Neutrophil (primary cell): ENCODE results near the gene HOXC12.

ENCODE experiments used
- H3K27ac ChIP-seq: fragments of 200-600 bp; sonication (generic); 2 replicates; pipeline ENCODE4 v1.5.1; 2016; ENCODE audit warnings: mild to moderate bottlenecking, moderate library complexity
- H3K27me3 ChIP-seq: fragments of 200-600 bp; sonication (generic); 2 replicates; pipeline ENCODE4 v1.6.0; 2016; ENCODE audit warnings: mild to moderate bottlenecking
- H3K36me3 ChIP-seq: fragments of 200-600 bp; sonication (generic); 2 replicates; pipeline ENCODE4 v1.5.1; 2017
- H3K4me1 ChIP-seq, 2 experiments: fragments of 200-600 bp in 1 of 2; sonication (generic) in 1 of 2; 1 replicate in 1 of 2; 2 replicates in 1 of 2; pipeline versions ENCODE4 v1.5.1 to v1.6.1; 2013 to 2016; ENCODE audit warnings: low read depth in 1 of 2, low read length in 1 of 2, mild to moderate bottlenecking in 1 of 2, moderate library complexity in 1 of 2; ENCODE audit not compliant: control insufficient read depth in 1 of 2, insufficient read depth in 1 of 2
- H3K4me3 ChIP-seq, 2 experiments: fragments of 200-600 bp in 1 of 2; sonication (generic) in 1 of 2; 1 replicate in 1 of 2; 2 replicates in 1 of 2; pipeline ENCODE4 v1.5.1; 2013 to 2016; ENCODE audit warnings: low read depth in 1 of 2, low read length in 1 of 2, mild to moderate bottlenecking in 1 of 2, moderate library complexity in 1 of 2
- H3K9me3 ChIP-seq: fragments of 200-600 bp; sonication (generic); 2 replicates; pipeline ENCODE4 v1.5.1; 2016
- TF ChIP-seq, protein P1 (sequence below): fragments of 200-600 bp; sonication (generic); IDR thresholded peaks from 2 replicates; pipeline ENCODE4 v1.5.1; 2016; ENCODE audit warnings: antibody characterized with exemption

HOXC12 gene

DNA sequence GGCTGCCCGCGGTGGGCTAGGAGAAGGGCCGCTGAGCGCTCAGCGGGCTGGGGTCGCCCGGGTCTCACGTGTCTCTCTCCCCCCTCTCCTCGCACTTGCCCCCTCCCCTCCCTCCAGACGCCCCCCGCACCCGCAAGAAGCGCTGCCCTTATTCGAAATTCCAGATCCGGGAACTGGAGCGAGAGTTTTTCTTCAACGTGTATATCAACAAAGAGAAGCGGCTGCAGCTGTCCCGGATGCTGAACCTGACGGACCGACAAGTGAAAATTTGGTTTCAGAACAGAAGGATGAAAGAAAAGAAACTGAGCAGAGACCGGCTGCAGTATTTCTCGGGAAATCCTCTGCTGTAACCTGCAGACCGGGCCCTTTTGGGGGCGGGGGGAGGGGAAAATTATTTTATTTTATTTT is 20.4 kb downstream of the HOXC12 start:
- no peaks in the 10 kb centered on the region for H3K36me3 ChIP-seq
- no peaks in the 10 kb centered on the region for H3K9me3 ChIP-seq
- peaks cover 100% of the 10 kb centered on the region for H3K27me3 ChIP-seq
- peaks cover 0 to 23% of the 10 kb centered on the region in 2 experiments for H3K4me1 ChIP-seq
- TF ChIP-seq, protein P1, sequence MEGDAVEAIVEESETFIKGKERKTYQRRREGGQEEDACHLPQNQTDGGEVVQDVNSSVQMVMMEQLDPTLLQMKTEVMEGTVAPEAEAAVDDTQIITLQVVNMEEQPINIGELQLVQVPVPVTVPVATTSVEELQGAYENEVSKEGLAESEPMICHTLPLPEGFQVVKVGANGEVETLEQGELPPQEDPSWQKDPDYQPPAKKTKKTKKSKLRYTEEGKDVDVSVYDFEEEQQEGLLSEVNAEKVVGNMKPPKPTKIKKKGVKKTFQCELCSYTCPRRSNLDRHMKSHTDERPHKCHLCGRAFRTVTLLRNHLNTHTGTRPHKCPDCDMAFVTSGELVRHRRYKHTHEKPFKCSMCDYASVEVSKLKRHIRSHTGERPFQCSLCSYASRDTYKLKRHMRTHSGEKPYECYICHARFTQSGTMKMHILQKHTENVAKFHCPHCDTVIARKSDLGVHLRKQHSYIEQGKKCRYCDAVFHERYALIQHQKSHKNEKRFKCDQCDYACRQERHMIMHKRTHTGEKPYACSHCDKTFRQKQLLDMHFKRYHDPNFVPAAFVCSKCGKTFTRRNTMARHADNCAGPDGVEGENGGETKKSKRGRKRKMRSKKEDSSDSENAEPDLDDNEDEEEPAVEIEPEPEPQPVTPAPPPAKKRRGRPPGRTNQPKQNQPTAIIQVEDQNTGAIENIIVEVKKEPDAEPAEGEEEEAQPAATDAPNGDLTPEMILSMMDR = no peak
- H3K4me3 ChIP-seq = no peak overlapping the region
- no peak overlapping the region for H3K27ac ChIP-seq

DNA sequence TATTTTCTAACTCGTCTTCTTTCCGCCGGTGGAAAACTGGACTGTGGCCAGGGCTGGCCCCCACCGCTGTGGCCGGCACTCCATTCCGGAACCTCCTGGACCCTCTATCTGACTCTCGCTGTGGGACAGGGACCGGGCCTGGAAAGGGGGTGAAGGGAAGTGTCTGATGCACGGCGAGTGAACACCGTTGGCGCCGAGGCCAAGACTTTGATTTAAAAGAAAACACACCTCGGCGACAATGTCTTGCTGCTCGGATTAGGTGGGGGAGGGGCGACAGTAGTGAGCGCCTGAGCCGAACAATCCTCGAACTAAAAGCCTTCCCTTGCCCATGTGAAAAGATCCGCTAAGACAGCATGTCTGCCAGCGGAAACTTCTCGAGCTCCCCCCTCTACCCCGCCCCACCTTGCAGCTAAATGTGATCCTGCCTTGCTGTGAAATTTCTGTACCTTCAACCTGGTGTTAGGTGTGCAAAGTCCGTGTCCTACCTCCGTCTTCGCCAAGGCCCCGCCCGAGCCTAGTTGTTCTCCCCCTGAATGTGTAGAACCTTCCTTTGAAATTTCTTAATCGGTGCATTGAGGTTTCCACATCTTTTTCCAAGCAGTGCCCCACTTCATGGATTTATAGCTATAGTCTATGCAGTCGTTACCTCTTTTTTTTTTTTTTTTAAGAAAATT is 20.9 kb downstream of the HOXC12 start:
- H3K27me3 ChIP-seq = peaks cover 100% of the 10 kb centered on the region
- TF ChIP-seq, protein P1 = no peak
- H3K4me3 ChIP-seq = no peak overlapping the region

DNA sequence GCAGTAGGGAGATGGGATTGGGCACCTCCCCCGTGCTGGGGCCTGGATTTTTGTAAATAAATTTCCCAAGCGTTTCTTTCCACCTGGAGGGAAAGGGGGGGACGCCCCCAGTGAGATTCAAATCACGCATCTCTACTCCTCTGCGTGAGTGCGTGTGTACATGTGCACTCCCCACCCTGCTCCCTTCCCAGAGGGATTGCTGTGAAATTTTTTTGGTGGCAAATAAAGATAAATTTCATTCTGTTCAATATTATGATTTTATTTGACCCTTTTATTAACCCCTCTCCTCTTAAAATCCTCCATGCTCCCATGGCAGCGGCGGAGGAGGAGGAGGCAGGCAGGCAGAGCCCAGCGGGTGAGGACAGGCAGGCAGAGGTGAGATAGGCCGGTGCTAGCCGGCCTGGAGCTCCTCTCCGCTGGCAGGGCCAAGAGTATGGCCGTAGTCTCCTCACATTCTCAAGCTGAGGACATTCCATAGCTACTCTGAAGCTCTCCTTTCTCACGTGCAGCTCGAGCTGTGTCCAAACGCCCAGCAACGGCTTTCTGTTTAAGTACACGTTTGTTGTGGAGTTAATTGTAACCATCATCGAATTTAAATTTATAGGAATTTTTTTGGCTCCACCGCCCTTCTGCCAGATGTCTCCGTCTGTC is 21.6 kb downstream of the HOXC12 start:
- no peak overlapping the region for H3K4me3 ChIP-seq

More for the DNA sequence above, 20.9 kb downstream of the HOXC12 start:
- Histone ChIP-seq H3K36me3 (no peaks in the 10 kb centered on the region), H3K9me3 (no peaks in the 10 kb centered on the region), H3K27ac (no peak overlapping the region), H3K4me1 (peaks cover 0 to 23% of the 10 kb centered on the region in 2 experiments)

DNA sequence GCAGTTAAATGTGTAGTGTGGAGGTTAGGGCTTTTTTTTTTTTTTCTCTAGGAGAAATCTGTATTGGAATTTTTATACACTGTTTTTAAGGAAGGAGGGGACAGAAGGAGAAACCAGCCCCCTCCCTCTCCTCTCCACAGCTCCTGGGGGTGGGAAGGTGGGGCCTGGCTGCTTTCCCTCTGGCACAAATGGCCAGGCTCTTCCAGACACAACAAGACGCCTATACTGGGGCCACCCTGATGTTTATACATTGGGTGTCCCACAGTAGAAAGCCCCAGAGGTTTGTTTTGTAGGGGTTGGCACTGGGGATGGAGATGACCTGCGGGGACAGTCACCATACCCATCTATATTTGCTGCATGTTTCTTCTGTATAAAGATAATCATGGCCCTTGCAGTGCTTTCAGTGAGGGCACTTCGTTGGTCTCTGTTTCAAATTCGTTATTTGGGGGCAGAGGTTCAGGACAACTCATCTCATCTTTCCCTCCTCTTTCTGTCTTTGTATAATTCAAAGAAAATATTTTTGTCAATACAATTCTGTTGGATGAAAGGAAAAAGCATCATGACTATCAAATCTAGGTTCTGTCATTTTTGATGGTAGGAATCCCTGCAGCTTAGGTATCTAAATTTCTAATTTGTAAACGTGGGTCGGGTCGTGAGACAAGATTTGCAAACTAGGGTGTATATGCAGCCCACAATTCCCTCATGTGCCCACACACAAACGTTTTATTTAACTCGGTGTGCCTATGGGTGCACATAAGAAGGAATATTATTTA is 22.3 kb downstream of the HOXC12 start:
- Histone ChIP-seq H3K27me3 (peaks cover 100% of the 10 kb centered on the region), H3K36me3 (no peaks in the 10 kb centered on the region), H3K4me1 (peaks cover 0 to 23% of the 10 kb centered on the region in 2 experiments), H3K4me3 (no peak overlapping the region), H3K27ac (no peak overlapping the region), H3K9me3 (no peaks in the 10 kb centered on the region)
- TF ChIP-seq, protein P1 = no peak

More for the DNA sequence above, 21.6 kb downstream of the HOXC12 start:
- H3K9me3 ChIP-seq = no peaks in the 10 kb centered on the region
- no peak overlapping the region for H3K27ac ChIP-seq
- TF ChIP-seq, protein P1 = no peak
- no peaks in the 10 kb centered on the region for H3K36me3 ChIP-seq
- H3K27me3 ChIP-seq = peaks cover 100% of the 10 kb centered on the region
- H3K4me1 ChIP-seq = peaks cover 0 to 23% of the 10 kb centered on the region in 2 experiments

DNA sequence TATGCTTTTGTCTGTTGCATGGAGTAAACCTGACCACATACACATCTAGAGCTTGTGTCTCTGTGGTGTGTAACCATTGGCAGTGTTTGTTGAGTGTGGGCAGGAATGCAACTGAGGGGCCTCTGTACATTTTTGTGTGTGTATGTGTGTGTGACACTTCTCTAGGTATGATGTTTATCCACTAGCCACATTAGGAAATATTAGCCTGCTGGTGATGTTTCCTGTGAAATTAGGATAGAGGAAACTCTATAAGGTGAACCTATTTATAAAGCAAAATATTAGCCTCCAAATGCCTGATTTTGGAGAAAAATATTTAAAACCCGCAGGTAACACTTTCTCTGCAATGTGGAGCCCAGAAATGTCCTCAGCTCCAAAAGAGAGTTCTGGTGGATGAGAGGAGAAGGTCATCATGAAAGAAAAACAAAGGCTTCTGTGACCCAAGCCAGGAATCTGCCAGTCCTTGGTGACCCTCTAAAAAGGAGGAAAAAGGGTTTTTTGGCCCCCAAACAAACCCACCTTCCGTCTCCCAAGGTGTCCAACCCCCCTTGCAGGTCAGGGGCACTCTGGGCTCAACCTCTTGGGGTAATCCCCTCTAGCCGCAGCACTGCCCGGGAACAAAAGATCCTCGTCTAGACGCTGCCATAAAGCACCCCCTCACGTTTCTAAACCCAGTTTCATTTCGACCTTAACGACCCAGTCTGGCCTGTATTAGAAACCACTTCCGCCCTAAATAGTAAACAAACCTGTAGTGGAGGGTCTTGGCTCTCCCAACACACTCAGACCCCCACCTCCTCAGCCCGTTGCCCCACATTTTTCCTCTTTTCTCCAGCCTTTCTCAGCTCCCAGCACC is 23.1 kb downstream of the HOXC12 start:
- no peaks in the 10 kb centered on the region for H3K9me3 ChIP-seq
- peaks cover 0 to 23% of the 10 kb centered on the region in 2 experiments for H3K4me1 ChIP-seq
- peaks cover 100% of the 10 kb centered on the region for H3K27me3 ChIP-seq
- no peaks in the 10 kb centered on the region for H3K36me3 ChIP-seq
- H3K27ac ChIP-seq = no peak overlapping the region
- H3K4me3 ChIP-seq = no peak overlapping the region
- TF ChIP-seq, protein P1 = no peak
